CD14-positive monocyte (primary cell): ENCODE results near the gene PFDN2. TPM values are rescaled to one million over a fixed set of nuclear protein-coding genes. Genes with fewer than 3 reads are reported as not detected.
A peak's percentile ranks its signal among the peaks of the same experiment; 100 is the strongest.

Source experiments
- DNase-seq, 3 donors: peaks; one replicate each; pipeline ENCODE4 v3.0.0-alpha.2; 2011 to 2022
- H2AFZ ChIP-seq: 2 replicates; pipeline ENCODE4 v1.6.0; 2012; ENCODE audit warnings: mild to moderate bottlenecking, low read depth, low read length, inconsistent platforms; ENCODE audit not compliant: insufficient read depth, poor library complexity, severe bottlenecking
- H3K27ac ChIP-seq, 2 donors: 1 replicate in 1 of 2; 2 replicates in 1 of 2; pipeline ENCODE4 v1.5.1; 2012 to 2013; ENCODE audit warnings: low read length in 2 of 2, control low read depth in 1 of 2, inconsistent platforms in 1 of 2, low read depth in 1 of 2, mild to moderate bottlenecking in 1 of 2
- H3K27me3 ChIP-seq, 2 donors: one replicate each; pipeline versions ENCODE4 v1.6.0 to v1.6.1; 2011 to 2013; ENCODE audit warnings: low read length in 2 of 2; ENCODE audit not compliant: control insufficient read depth in 2 of 2, insufficient read depth in 2 of 2
- H3K36me3 ChIP-seq, 2 donors: replicated peaks in 1 of 2; 1 replicate in 1 of 2; 2 replicates in 1 of 2; pipeline versions ENCODE4 v1.5.1 to v1.6.1; 2012 to 2013; ENCODE audit warnings: low read length in 2 of 2, control low read depth in 1 of 2, inconsistent platforms in 1 of 2, mild to moderate bottlenecking in 1 of 2; ENCODE audit not compliant: insufficient read depth in 2 of 2, control insufficient read depth in 1 of 2
- H3K4me1 ChIP-seq, 2 donors: 1 replicate in 1 of 2; 2 replicates in 1 of 2; pipeline versions ENCODE4 v1.5.1 to v1.6.1; 2012 to 2013; ENCODE audit warnings: low read length in 2 of 2, control low read depth in 1 of 2, inconsistent platforms in 1 of 2, mild to moderate bottlenecking in 1 of 2, moderate library complexity in 1 of 2; ENCODE audit not compliant: insufficient read depth in 2 of 2, control insufficient read depth in 1 of 2
- H3K4me2 ChIP-seq: replicated peaks from 2 replicates; pipeline ENCODE3; 2012; ENCODE audit warnings: low read length, moderate library complexity, mild to moderate bottlenecking; ENCODE audit not compliant: poor library complexity, severe bottlenecking; ENCODE audit errors: extremely low read depth
- H3K4me3 ChIP-seq, 3 experiments: fragments of 200-600 bp in 1 of 3; sonication (generic) in 1 of 3; replicated peaks in 1 of 3; 1 replicate in 2 of 3; 2 replicates in 1 of 3; pipeline ENCODE4 v1.5.1; 2011 to 2013; ENCODE audit warnings: low read length in 3 of 3, mild to moderate bottlenecking in 3 of 3, control low read depth in 2 of 3, low read depth in 2 of 3, inconsistent platforms in 1 of 3, moderate library complexity in 1 of 3
- H3K79me2 ChIP-seq: 2 replicates; pipeline ENCODE4 v1.6.0; 2012; ENCODE audit warnings: mild to moderate bottlenecking, control low read depth, inconsistent platforms, low read length, moderate library complexity; ENCODE audit not compliant: insufficient read depth
- H3K9ac ChIP-seq: 2 replicates; pipeline ENCODE4 v1.6.0; 2017; ENCODE audit warnings: low read length, mild to moderate bottlenecking; ENCODE audit not compliant: insufficient read depth, poor library complexity, severe bottlenecking
- H3K9me3 ChIP-seq, 2 donors: replicated peaks in 1 of 2; 1 replicate in 1 of 2; 2 replicates in 1 of 2; pipeline versions ENCODE4 v1.5.1 to v1.6.1; 2012 to 2013; ENCODE audit warnings: low read length in 2 of 2, control low read depth in 1 of 2; ENCODE audit not compliant: control insufficient read depth in 1 of 2, insufficient read depth in 1 of 2
- H4K20me1 ChIP-seq: 2 replicates; pipeline ENCODE4 v1.6.0; 2012; ENCODE audit warnings: mild to moderate bottlenecking, low read length, control low read depth, moderate library complexity; ENCODE audit not compliant: insufficient read depth
- H3K27ac Mint-ChIP-seq, 7 donors: one replicate each; pipeline ENCODE4 v1.8.0; 2020; ENCODE audit warnings: mild to moderate bottlenecking in 7 of 7, mixed read lengths in 7 of 7, moderate library complexity in 6 of 7, inconsistent platforms in 2 of 7
- H3K27me3 Mint-ChIP-seq, 3 donors: one replicate each; pipeline ENCODE4 v1.8.0; 2021 to 2022; ENCODE audit warnings: low read depth in 3 of 3, mild to moderate bottlenecking in 3 of 3, mixed read lengths in 3 of 3, moderate library complexity in 3 of 3, inconsistent platforms in 1 of 3
- H3K36me3 Mint-ChIP-seq, 2 donors: one replicate each; pipeline ENCODE4 v1.8.0; 2020; ENCODE audit warnings: mixed read lengths in 2 of 2, inconsistent platforms in 1 of 2, mild to moderate bottlenecking in 1 of 2
- H3K4me1 Mint-ChIP-seq: one replicate; pipeline ENCODE4 v1.8.0; 2020; ENCODE audit warnings: mild to moderate bottlenecking, mixed read lengths
- H3K4me3 Mint-ChIP-seq, 2 donors: one replicate each; pipeline ENCODE4 v1.8.0; 2020; ENCODE audit warnings: mild to moderate bottlenecking in 2 of 2, mixed read lengths in 2 of 2, moderate library complexity in 1 of 2
- H3K9me3 Mint-ChIP-seq, 7 donors: one replicate each; pipeline ENCODE4 v1.8.0; 2020 to 2022; ENCODE audit warnings: mixed read lengths in 7 of 7, mild to moderate bottlenecking in 6 of 7, moderate library complexity in 6 of 7, inconsistent platforms in 2 of 7
- WGBS: methylation state at CpG from one replicate; pipeline ENCODE4 v1.1.5; 2013; ENCODE audit warnings: missing lambda C conversion rate; ENCODE audit not compliant: insufficient coverage; 5-methylcytosine and 5-hydroxymethylcytosine counted together
- intact Hi-C, 2 donors: fragments of 100-400 bp; cut with micrococcal nuclease; formaldehyde crosslinking; loops; one replicate each; pipeline versions ENCODE4 v1.15.0 to v1.15.1; 2023
- polyA plus RNA-seq, 3 donors: library from polyadenylated mRNA; depleted of rRNA in 1 of 3; unstranded in 2 of 3; stranded (reverse) in 1 of 3; fragments of 300-500 nt in 2 of 3; fragments of >200 nt in 1 of 3; fragmentation: Illumina TruSeq in 2 of 3; gene quantifications; 1 replicate in 2 of 3; 2 replicates in 1 of 3; pipeline ENCODE4 v1.2.3, GENCODE V29; 2012 to 2021
- TF ChIP-seq, protein P1 (sequence below): fragments of 200-600 bp; IDR thresholded peaks from one replicate; pipeline ENCODE4 v1.8.0; 2022; ENCODE audit warnings: antibody characterized with exemption, mild to moderate bottlenecking

The PFDN2 gene
- polyA plus RNA-seq, 3 donors = 59.1 to 80.7 (median 65.6) TPM

DNA sequence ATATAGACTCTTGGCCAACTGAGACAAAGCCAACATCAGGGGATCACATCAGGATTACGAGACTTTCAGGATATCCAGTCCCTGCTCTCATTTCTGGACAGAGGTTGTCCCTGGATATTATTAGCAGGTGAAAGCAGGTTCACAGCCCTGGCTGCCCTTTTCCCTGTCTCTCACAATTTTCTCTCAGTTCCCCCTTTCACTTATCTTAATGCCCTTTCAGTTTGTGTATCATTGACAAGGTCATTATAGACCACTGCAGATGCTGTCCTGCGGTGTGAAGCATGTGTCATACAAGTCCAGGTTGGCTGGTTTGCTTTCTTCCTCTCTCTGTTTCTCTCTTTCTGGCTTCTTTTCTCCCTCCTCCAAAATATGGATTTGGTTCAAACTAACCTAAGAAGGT lies 21.8 kb downstream of the PFDN2 start:
- Mint-ChIP-seq H3K4me1 (peaks cover 55% of the 10 kb centered on the region), H3K9me3 (peaks cover 0 to 5% (median 0%) of the 10 kb centered on the region in 7 donors), H3K27ac (peak overlapping the region in 6 of 7 donors; percentile 65 to 88 (median 81)), H3K36me3 (peaks cover 21 to 23% of the 10 kb centered on the region in 2 donors), H3K4me3 (no peak overlapping the region), H3K27me3 (peaks cover 8 to 24% (median 10%) of the 10 kb centered on the region in 3 donors)
- Histone ChIP-seq H3K4me3 (no peak overlapping the region), H3K9ac (no peak overlapping the region), H3K4me2 (no peak overlapping the region), H3K27ac (no peak overlapping the region), H3K36me3 (peaks cover 13 to 20% of the 10 kb centered on the region in 2 donors), H3K9me3 (no peaks in the 10 kb centered on the region), H3K79me2 (no peaks in the 10 kb centered on the region), H4K20me1 (no peaks in the 10 kb centered on the region), H3K27me3 (peaks cover 0 to 7% of the 10 kb centered on the region in 2 donors), H3K4me1 (peaks cover 34 to 37% of the 10 kb centered on the region in 2 donors), H2AFZ (no peak overlapping the region)
- peak in 1 of 3 donors; percentile 44 for DNase-seq
- intact Hi-C loops = loop anchor here (2.0 kb wide), 4 partner anchors 13 to 43 kb away; partner anchors contain the start of gene ARHGAP30 (in 1 of the 2)
- 100% methylated on average over 1 of the region's 2 CpGs for WGBS
- TF ChIP-seq, protein P1, sequence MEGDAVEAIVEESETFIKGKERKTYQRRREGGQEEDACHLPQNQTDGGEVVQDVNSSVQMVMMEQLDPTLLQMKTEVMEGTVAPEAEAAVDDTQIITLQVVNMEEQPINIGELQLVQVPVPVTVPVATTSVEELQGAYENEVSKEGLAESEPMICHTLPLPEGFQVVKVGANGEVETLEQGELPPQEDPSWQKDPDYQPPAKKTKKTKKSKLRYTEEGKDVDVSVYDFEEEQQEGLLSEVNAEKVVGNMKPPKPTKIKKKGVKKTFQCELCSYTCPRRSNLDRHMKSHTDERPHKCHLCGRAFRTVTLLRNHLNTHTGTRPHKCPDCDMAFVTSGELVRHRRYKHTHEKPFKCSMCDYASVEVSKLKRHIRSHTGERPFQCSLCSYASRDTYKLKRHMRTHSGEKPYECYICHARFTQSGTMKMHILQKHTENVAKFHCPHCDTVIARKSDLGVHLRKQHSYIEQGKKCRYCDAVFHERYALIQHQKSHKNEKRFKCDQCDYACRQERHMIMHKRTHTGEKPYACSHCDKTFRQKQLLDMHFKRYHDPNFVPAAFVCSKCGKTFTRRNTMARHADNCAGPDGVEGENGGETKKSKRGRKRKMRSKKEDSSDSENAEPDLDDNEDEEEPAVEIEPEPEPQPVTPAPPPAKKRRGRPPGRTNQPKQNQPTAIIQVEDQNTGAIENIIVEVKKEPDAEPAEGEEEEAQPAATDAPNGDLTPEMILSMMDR = no peak

DNA sequence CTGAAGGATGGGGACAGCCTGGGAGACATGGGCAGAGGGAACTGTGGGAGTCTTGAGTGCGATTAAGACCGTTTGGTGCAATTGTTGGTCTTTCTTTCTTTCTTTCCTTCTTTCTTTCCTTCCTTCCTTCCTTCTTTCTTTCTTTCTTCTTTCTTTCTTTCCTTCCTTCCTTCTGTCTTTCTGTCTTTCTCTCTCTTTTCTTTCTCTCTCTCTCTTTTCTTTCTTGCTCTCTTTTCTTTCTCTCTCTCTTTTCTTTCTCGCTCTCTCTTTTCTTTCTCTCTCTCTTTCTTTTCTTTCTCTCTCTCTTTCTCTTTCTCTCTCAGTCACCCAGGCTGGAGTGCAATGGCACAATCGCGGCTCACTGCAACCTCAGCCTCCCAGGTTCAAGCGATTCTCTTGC lies 22.6 kb downstream of the PFDN2 start:
- Histone ChIP-seq H3K9me3 (no peaks in the 10 kb centered on the region), H3K36me3 (peaks cover 7 to 13% of the 10 kb centered on the region in 2 donors), H3K79me2 (no peaks in the 10 kb centered on the region), H3K4me1 (peaks cover 34 to 37% of the 10 kb centered on the region in 2 donors), H3K27me3 (peaks cover 0 to 7% of the 10 kb centered on the region in 2 donors), H3K9ac (no peak overlapping the region), H3K4me2 (no peak overlapping the region), H3K27ac (no peak overlapping the region), H2AFZ (no peak overlapping the region), H4K20me1 (no peaks in the 10 kb centered on the region), H3K4me3 (no peak overlapping the region)
- no peak for DNase-seq
- intact Hi-C loops = no loop called here
- Mint-ChIP-seq H3K4me3 (no peak overlapping the region), H3K27ac (no peak overlapping the region), H3K4me1 (peaks cover 55% of the 10 kb centered on the region), H3K9me3 (peaks cover 0 to 5% (median 0%) of the 10 kb centered on the region in 7 donors), H3K27me3 (peaks cover 8 to 24% (median 10%) of the 10 kb centered on the region in 3 donors), H3K36me3 (peaks cover 14 to 17% of the 10 kb centered on the region in 2 donors)
- TF ChIP-seq, protein P1 = no peak
- 96% methylated on average over 5 of the region's 6 CpGs for WGBS
